Measurements from ENCODE around the gene ASH1L.

- TF ChIP-seq CTCF (IDR thresholded peaks at IDR 0.05; ENCODE audit: poor library complexity) (no peak), EZH2 (IDR thresholded peaks at IDR 0.05; ENCODE audit: borderline replicate concordance) (no peak), EZH2phosphoT487 (IDR thresholded peaks at IDR 0.05; ENCODE audit: low read depth, severe bottlenecking, unreplicated experiment) (no peak)
Measured at GRCh38 chr1:155293086-155293749, 269.4 kb downstream of the ASH1L start.

Measured in hepatocyte (in vitro differentiated cells).